CD14-positive monocyte (primary cell): ENCODE results near the gene TSPAN11. TPM values are rescaled to one million over a fixed set of nuclear protein-coding genes. Genes with fewer than 3 reads are reported as not detected.

Source experiments
- DNase-seq, 3 donors: peaks; one replicate each; pipeline ENCODE4 v3.0.0-alpha.2; 2011 to 2022
- H2AFZ ChIP-seq: 2 replicates; pipeline ENCODE4 v1.6.0; 2012; ENCODE audit warnings: mild to moderate bottlenecking, low read depth, low read length, inconsistent platforms; ENCODE audit not compliant: insufficient read depth, poor library complexity, severe bottlenecking
- H3K27ac ChIP-seq, 2 donors: 1 replicate in 1 of 2; 2 replicates in 1 of 2; pipeline ENCODE4 v1.5.1; 2012 to 2013; ENCODE audit warnings: low read length in 2 of 2, control low read depth in 1 of 2, inconsistent platforms in 1 of 2, low read depth in 1 of 2, mild to moderate bottlenecking in 1 of 2
- H3K27me3 ChIP-seq, 2 donors: one replicate each; pipeline versions ENCODE4 v1.6.0 to v1.6.1; 2011 to 2013; ENCODE audit warnings: low read length in 2 of 2; ENCODE audit not compliant: control insufficient read depth in 2 of 2, insufficient read depth in 2 of 2
- H3K36me3 ChIP-seq, 2 donors: replicated peaks in 1 of 2; 1 replicate in 1 of 2; 2 replicates in 1 of 2; pipeline versions ENCODE4 v1.5.1 to v1.6.1; 2012 to 2013; ENCODE audit warnings: low read length in 2 of 2, control low read depth in 1 of 2, inconsistent platforms in 1 of 2, mild to moderate bottlenecking in 1 of 2; ENCODE audit not compliant: insufficient read depth in 2 of 2, control insufficient read depth in 1 of 2
- H3K4me1 ChIP-seq, 2 donors: 1 replicate in 1 of 2; 2 replicates in 1 of 2; pipeline versions ENCODE4 v1.5.1 to v1.6.1; 2012 to 2013; ENCODE audit warnings: low read length in 2 of 2, control low read depth in 1 of 2, inconsistent platforms in 1 of 2, mild to moderate bottlenecking in 1 of 2, moderate library complexity in 1 of 2; ENCODE audit not compliant: insufficient read depth in 2 of 2, control insufficient read depth in 1 of 2
- H3K4me2 ChIP-seq: replicated peaks from 2 replicates; pipeline ENCODE3; 2012; ENCODE audit warnings: low read length, moderate library complexity, mild to moderate bottlenecking; ENCODE audit not compliant: poor library complexity, severe bottlenecking; ENCODE audit errors: extremely low read depth
- H3K4me3 ChIP-seq, 3 experiments: fragments of 200-600 bp in 1 of 3; sonication (generic) in 1 of 3; replicated peaks in 1 of 3; 1 replicate in 2 of 3; 2 replicates in 1 of 3; pipeline ENCODE4 v1.5.1; 2011 to 2013; ENCODE audit warnings: low read length in 3 of 3, mild to moderate bottlenecking in 3 of 3, control low read depth in 2 of 3, low read depth in 2 of 3, inconsistent platforms in 1 of 3, moderate library complexity in 1 of 3
- H3K79me2 ChIP-seq: 2 replicates; pipeline ENCODE4 v1.6.0; 2012; ENCODE audit warnings: mild to moderate bottlenecking, control low read depth, inconsistent platforms, low read length, moderate library complexity; ENCODE audit not compliant: insufficient read depth
- H3K9ac ChIP-seq: 2 replicates; pipeline ENCODE4 v1.6.0; 2017; ENCODE audit warnings: low read length, mild to moderate bottlenecking; ENCODE audit not compliant: insufficient read depth, poor library complexity, severe bottlenecking
- H3K9me3 ChIP-seq, 2 donors: replicated peaks in 1 of 2; 1 replicate in 1 of 2; 2 replicates in 1 of 2; pipeline versions ENCODE4 v1.5.1 to v1.6.1; 2012 to 2013; ENCODE audit warnings: low read length in 2 of 2, control low read depth in 1 of 2; ENCODE audit not compliant: control insufficient read depth in 1 of 2, insufficient read depth in 1 of 2
- H4K20me1 ChIP-seq: 2 replicates; pipeline ENCODE4 v1.6.0; 2012; ENCODE audit warnings: mild to moderate bottlenecking, low read length, control low read depth, moderate library complexity; ENCODE audit not compliant: insufficient read depth
- H3K27ac Mint-ChIP-seq, 7 donors: one replicate each; pipeline ENCODE4 v1.8.0; 2020; ENCODE audit warnings: mild to moderate bottlenecking in 7 of 7, mixed read lengths in 7 of 7, moderate library complexity in 6 of 7, inconsistent platforms in 2 of 7
- H3K27me3 Mint-ChIP-seq, 3 donors: one replicate each; pipeline ENCODE4 v1.8.0; 2021 to 2022; ENCODE audit warnings: low read depth in 3 of 3, mild to moderate bottlenecking in 3 of 3, mixed read lengths in 3 of 3, moderate library complexity in 3 of 3, inconsistent platforms in 1 of 3
- H3K36me3 Mint-ChIP-seq, 2 donors: one replicate each; pipeline ENCODE4 v1.8.0; 2020; ENCODE audit warnings: mixed read lengths in 2 of 2, inconsistent platforms in 1 of 2, mild to moderate bottlenecking in 1 of 2
- H3K4me1 Mint-ChIP-seq: one replicate; pipeline ENCODE4 v1.8.0; 2020; ENCODE audit warnings: mild to moderate bottlenecking, mixed read lengths
- H3K4me3 Mint-ChIP-seq, 2 donors: one replicate each; pipeline ENCODE4 v1.8.0; 2020; ENCODE audit warnings: mild to moderate bottlenecking in 2 of 2, mixed read lengths in 2 of 2, moderate library complexity in 1 of 2
- H3K9me3 Mint-ChIP-seq, 7 donors: one replicate each; pipeline ENCODE4 v1.8.0; 2020 to 2022; ENCODE audit warnings: mixed read lengths in 7 of 7, mild to moderate bottlenecking in 6 of 7, moderate library complexity in 6 of 7, inconsistent platforms in 2 of 7
- CTCF ChIP-seq: fragments of 200-600 bp; IDR thresholded peaks from one replicate; pipeline ENCODE4 v1.8.0; 2022; ENCODE audit warnings: antibody characterized with exemption, mild to moderate bottlenecking
- WGBS: methylation state at CpG from one replicate; pipeline ENCODE4 v1.1.5; 2013; ENCODE audit warnings: missing lambda C conversion rate; ENCODE audit not compliant: insufficient coverage; 5-methylcytosine and 5-hydroxymethylcytosine counted together
- intact Hi-C, 2 donors: fragments of 100-400 bp; cut with micrococcal nuclease; formaldehyde crosslinking; loops; one replicate each; pipeline versions ENCODE4 v1.15.0 to v1.15.1; 2023
- polyA plus RNA-seq, 3 donors: library from polyadenylated mRNA; depleted of rRNA in 1 of 3; unstranded in 2 of 3; stranded (reverse) in 1 of 3; fragments of 300-500 nt in 2 of 3; fragments of >200 nt in 1 of 3; fragmentation: Illumina TruSeq in 2 of 3; gene quantifications; 1 replicate in 2 of 3; 2 replicates in 1 of 3; pipeline ENCODE4 v1.2.3, GENCODE V29; 2012 to 2021

Gene TSPAN11
- polyA plus RNA-seq, 3 donors: not detected

- no peak overlapping the region for H3K4me3 Mint-ChIP-seq
- Histone ChIP-seq H4K20me1 (no peaks in the 10 kb centered on the region), H3K79me2 (no peaks in the 10 kb centered on the region), H3K27me3 (no peaks in the 10 kb centered on the region), H3K4me2 (no peak overlapping the region), H3K4me1 (no peaks in the 10 kb centered on the region), H3K9me3 (no peaks in the 10 kb centered on the region), H3K27ac (no peak overlapping the region), H3K36me3 (no peaks in the 10 kb centered on the region), H3K4me3 (no peak overlapping the region), H2AFZ (no peak overlapping the region), H3K9ac (no peak overlapping the region)
- WGBS: 92% methylated on average over 5 of the region's 5 CpGs
- H3K4me1 Mint-ChIP-seq: peaks cover 3% of the 10 kb centered on the region
- peaks cover 8 to 15% (median 11%) of the 10 kb centered on the region in 3 donors for H3K27me3 Mint-ChIP-seq
- intact Hi-C loops: no loop called here
- no peak overlapping the region for H3K27ac Mint-ChIP-seq
- no peaks in the 10 kb centered on the region for H3K9me3 Mint-ChIP-seq
- no peaks in the 10 kb centered on the region for H3K36me3 Mint-ChIP-seq
- no peak for DNase-seq
- no peak for TF ChIP-seq CTCF
Measured at GRCh38 chr12:30968211-30968610, 41.7 kb downstream of the TSPAN11 start.

- Histone ChIP-seq H3K4me2 (no peak overlapping the region), H3K9me3 (no peaks in the 10 kb centered on the region), H2AFZ (no peak overlapping the region), H3K9ac (no peak overlapping the region), H3K27me3 (no peaks in the 10 kb centered on the region), H3K36me3 (no peaks in the 10 kb centered on the region), H3K4me3 (no peak overlapping the region), H4K20me1 (no peaks in the 10 kb centered on the region), H3K79me2 (no peaks in the 10 kb centered on the region), H3K27ac (no peak overlapping the region), H3K4me1 (no peaks in the 10 kb centered on the region)
- Mint-ChIP-seq H3K4me3 (no peak overlapping the region), H3K27me3 (peaks cover 8 to 14% (median 11%) of the 10 kb centered on the region in 3 donors), H3K36me3 (no peaks in the 10 kb centered on the region), H3K9me3 (no peaks in the 10 kb centered on the region), H3K4me1 (peaks cover 3% of the 10 kb centered on the region), H3K27ac (no peak overlapping the region)
- DNase-seq: no peak
- 100% methylated on average over 1 of the region's 3 CpGs for WGBS
- no peak for TF ChIP-seq CTCF
- intact Hi-C loops: no loop called here
Measured at GRCh38 chr12:30969006-30969405, 42.5 kb downstream of the TSPAN11 start.
